HG03565 (cell line): ENCODE results near the gene SMIM1.

ENCODE experiments used
- ATAC-seq: cut with Tn5 transposase; IDR thresholded peaks from one replicate; pipeline ENCODE4 v1.9.1; 2021; ENCODE audit warnings: mild to moderate bottlenecking, moderate library complexity; ENCODE audit not compliant: unreplicated experiment

The SMIM1 gene

DNA sequence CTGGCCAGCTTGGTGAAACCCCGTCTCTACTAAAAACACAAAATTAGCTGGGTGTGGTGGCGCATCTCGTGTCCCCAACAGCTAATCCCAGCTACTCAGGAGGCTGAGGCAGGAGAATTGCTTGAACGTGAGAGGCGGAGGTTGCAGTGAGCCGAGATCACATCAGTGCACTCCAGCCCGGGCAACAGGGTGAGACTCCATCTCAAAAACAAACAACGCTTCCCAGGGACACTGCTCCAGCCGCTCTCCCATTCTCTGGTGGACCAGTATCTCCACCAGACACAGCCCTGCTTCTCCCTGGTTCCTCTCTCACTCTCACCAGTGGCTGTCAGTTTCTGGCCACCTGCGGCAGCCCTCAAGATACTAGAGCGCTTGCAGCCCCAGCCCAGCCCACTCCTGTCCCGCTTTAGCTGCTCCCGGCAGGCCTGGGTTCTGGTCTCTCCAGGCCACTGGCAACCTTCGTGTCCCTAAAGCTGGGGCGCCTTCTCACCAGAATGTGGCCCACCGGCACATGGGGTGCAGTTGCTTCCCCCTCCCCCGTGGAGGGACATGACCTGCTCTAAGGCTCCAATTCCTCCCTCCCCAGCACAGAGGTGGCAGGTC, 44.7 kb downstream of the SMIM1 start:
- ATAC-seq = no peak

DNA sequence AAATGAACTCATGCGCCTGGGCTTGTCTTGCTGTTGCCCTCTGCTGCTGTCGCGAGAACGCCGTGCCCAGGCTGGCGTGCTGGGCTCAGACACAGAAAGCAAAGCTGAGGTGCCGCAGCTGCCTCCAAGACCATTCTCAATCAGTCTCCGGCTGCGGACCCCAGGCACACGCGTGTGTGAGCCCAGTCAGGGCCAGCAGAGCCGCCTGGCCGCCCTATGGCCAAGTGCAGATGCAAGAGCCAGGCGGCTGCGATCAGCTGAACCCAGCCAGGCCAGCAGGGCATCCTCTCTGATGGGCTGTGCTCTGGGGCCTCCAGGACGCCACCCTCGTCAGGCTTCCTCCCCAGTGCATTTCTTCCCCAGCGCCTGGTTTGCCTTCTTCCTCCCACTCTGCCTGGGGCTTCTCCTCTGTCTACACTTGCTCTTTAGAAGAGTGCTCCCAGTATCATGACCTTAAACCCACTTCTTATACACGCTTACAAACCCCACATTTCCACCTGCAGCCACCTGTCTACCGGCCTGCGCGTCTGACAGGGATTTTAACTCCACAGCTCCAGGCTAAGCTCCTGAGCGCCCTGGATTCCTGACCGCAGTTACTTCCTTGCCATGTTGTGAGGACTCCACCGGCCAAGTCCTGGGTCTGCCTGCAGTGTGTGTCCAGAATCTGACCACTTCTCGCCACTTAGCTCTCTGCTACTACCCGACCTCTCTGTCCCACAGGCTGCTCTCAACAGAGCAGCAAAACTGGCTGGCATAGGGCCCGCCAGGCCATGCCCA, 45.5 kb downstream of the SMIM1 start:
- ATAC-seq = no peak

DNA sequence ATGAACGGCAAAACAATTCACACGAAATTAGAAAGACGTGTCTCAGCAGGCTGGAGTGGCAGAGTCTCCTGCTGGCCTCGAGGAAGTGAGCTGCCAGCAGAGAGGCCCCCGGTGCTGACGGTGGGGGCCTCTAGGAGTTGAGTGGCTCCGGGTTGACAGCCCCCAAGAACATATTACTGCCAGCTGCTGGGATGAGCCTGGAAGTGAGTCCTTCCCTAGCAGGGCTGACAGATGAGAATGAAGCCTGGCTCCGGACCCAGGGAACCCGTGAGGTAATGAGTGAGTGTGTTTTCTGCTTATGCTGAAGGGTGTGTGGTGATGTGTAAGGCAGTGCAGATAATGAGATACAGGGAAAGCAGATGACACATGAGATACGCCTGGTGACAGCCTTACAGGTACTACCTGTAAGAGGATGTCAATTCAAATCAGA, 47.2 kb downstream of the SMIM1 start:
- ATAC-seq = no peak

DNA sequence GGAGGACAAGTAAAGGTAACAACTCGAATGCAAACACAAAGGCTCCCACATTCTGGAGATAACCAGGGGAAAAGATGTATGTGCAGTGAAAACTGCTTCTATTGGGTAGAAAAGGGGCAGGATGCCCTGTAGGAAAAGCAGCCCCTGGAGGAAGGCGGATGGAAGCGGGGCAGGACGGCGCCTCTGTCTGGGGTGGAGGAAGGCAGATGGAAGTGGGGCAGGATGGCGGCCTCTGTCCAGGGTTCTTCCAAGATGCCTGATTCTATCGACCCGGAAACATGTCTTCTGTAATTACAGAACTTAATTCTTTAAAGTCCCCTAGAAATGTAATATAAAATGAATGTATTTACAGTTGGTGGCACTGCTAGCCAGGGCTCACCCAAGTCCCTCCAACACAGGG, 47.8 kb downstream of the SMIM1 start:
- no peak for ATAC-seq

DNA sequence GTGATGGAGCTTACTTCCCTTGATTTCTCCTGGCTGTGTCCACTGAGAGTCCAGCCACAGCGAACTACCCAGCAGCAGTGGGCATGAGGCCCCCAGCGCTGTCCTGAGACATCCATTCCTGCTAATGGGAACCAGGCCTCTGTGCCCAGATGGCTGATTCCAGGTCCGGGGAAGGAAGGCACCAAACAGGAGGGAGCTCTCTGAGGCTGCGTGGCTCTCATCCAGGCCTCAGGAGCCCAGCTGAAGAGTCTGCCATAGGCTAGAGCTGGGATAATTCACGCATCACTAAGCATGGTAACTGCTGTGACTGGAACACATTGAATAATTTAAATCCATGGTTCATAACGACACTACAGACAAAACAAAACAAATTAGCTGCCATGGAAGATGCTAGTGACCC, 48.5 kb downstream of the SMIM1 start:
- no peak for ATAC-seq

DNA sequence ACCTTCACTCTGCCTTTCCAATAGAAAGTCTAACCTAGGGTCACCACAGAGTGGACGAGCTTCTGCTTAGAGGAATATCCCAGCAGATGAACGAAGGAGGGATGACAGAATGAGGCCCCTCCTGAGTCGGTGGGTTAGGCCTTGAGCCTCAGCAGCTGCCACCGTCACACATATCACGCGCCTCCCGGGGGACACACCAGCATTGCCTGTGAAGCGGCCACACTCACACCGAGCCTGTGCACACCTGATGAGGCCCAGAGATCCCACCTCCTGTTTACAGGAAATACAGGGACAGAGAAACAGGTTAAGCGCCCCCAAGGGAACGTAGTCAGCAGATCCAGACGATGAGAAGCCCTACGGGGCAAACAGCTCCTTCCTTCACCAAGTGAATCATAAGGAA, 48.9 kb downstream of the SMIM1 start:
- no peak for ATAC-seq

DNA sequence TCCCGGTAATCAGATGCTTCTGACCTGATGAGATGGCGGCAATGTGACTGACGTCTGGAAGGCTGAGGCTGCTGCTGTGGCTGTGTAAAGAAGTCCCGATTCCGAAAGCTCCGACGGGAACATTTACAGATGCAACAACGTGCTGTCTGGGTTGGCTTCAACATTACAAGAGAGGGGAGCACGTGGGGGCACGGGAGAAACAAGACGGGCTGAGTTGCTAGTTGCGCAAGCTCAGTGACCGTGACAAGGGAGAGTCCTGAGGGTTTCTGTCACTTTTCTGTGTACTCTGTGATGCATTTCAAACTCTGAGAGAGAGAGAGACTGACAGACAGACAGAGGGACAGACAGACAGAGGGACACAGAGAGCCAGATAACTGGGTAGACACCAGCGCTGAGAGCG, 49.4 kb downstream of the SMIM1 start:
- no peak for ATAC-seq

DNA sequence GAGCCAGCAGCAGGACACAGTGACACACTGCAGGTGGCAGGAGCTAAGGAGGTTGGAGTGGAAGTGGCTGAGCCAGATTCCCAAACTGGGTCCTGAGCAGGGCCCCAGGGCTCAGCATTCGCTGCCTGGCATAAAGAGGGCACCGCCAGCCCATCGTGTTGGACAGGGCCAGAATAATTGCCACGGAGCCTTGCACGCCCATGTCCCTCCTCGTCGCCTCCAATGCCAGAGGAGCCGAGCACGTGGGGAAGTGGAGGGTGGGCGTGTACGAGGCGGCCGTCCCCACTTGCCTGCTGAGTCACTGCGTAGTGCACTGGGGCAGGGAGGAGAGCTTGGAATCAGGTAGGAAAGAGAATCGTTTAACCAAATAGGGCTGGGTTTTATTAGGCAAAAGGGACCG, 49.9 kb downstream of the SMIM1 start:
- ATAC-seq = no peak

DNA sequence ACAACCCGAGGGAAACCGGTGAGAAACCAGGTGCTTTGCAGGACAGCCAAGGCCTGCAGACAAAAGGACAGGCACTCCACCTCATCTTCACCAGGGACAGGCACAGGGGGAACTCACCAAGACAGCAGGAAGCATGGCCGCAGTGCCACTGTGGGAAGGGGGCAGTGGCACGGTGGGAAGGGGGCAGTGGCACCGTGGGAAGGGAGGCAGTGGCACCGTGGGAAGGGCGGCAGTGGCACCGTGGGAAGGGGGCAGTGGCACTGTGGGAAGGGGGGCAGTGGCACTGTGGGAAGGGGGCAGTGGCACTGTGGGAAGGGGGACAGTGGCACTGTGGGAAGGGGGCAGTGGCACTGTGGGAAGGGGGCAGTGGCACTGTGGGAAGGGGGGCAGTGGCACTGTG, 52.1 kb downstream of the SMIM1 start:
- ATAC-seq = no peak

DNA sequence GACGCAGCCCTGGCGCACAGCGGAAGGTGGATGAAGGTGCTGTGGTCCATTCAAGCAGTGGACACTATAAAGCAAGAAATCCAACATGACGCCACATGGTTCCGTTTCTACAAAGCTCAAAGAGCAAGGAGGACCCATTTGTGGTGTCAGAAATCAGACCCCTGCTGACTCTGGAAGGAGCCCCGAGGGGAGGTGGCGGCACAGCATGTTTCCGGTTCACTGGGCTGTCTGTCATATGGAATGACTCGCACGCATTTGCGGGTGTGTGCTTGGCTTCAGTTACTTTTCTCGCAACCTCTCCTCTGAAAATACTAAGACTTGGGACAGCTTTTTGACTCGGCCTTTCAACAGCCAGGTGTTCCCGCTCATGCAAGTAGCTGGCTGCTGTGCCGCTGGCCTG, 52.8 kb downstream of the SMIM1 start:
- ATAC-seq = no peak
